H1 (cell line): Measurements from ENCODE around the gene FRRS1. TPM values are rescaled to one million over a fixed set of nuclear protein-coding genes. Genes with fewer than 3 reads are reported as not detected.

ENCODE experiments used
- ATF3 ChIP-seq: IDR thresholded peaks from 2 replicates; pipeline ENCODE4 v1.6.1; 2011; ENCODE audit warnings: low read depth, mild to moderate bottlenecking, low read length; ENCODE audit not compliant: insufficient read depth
- JUN ChIP-seq: IDR thresholded peaks from 2 replicates; pipeline ENCODE4 v1.6.1; 2011; ENCODE audit warnings: low read depth, mild to moderate bottlenecking, improper control_type of control experiment, low read length
- NANOG ChIP-seq: IDR thresholded peaks from 2 replicates; pipeline ENCODE4 v1.6.1; 2011; ENCODE audit warnings: low read length, low read depth, mild to moderate bottlenecking, inconsistent platforms; ENCODE audit not compliant: insufficient read depth, poor library complexity, severe bottlenecking
- SAP30 ChIP-seq: fragments of 300-600 bp; sonication (generic); IDR thresholded peaks from 2 replicates; pipeline ENCODE4 v1.7.1; 2012; ENCODE audit warnings: low read length, moderate library complexity, mild to moderate bottlenecking, inconsistent platforms; ENCODE audit not compliant: insufficient read depth, insufficient replicate concordance
- YY1 ChIP-seq: IDR thresholded peaks from 2 replicates; pipeline ENCODE4 v1.6.1; 2011; ENCODE audit warnings: low read depth, mild to moderate bottlenecking, low read length
- polyA plus RNA-seq, 7 experiments: library from polyadenylated mRNA; depleted of rRNA in 3 of 7; stranded (reverse) in 5 of 7; unstranded in 2 of 7; fragments of >200 nt in 5 of 7; fragments of 200-250 nt in 2 of 7; gene quantifications; 1 replicate in 5 of 7; 2 replicates in 1 of 7; 4 replicates in 1 of 7; pipeline versions ENCODE4 v1.2.1 to v1.2.3, GENCODE V29; 2011 to 2013; ENCODE audit warnings: missing spikeins in 2 of 7, mixed read lengths in 2 of 7
- total RNA-seq: library from RNA; stranded (reverse); fragmentation: NEBNext Ultra II Directional; extraction: Animal tissue kit (Norgen Biotek cat#: 25700); gene quantifications from 2 replicates; pipeline ENCODE4 v1.2.1, GENCODE V29; 2021

Gene FRRS1
- total and polyA plus RNA-seq, 2 of the 8 experiments (the other 6 are each of a cell fraction or from before 2014, with no cell fraction given): 3.5 to 6.5 TPM

GRCh38 chr1:99660496-99660895, 105.9 kb downstream of the FRRS1 start (continued):
- TF ChIP-seq NANOG (no peak), JUN (no peak), SAP30 (no peak), YY1 (no peak), ATF3 (no peak)
- TF ChIP-seq, all 59 proteins: peak for 0
